NCI-H69 (cell line): ENCODE results near the gene ELMOD1.

ENCODE experiments used
- DNase-seq: peaks from one replicate; lab custom pipeline; 2025; lab: John Stamatoyannopoulos, UW

The ELMOD1 gene

DNA sequence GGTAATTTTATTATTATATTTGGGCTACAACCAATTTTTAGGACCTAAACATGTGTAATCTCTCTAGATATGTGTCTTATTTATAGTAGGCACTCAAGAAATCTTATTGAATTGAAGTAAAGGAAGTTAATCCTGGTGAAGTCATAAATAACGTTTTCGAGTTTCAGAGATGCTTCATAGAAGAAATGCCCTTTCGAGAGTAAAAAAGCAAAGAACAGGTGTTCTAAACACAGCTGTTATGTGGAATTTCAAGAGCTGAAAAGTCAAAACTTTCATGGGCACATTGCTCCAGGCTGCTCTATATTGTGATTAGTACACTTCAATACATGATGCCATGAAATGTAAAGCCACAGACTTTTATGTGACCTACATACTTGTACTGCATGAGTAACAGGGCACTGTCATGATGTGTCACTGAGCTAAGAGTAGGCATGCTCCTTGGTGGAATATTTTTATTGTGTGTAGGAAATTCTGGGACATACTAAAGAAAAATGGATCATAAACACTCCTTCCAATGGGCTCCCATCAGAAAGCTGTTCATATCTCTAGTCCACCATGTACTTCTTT lies 7.2 kb upstream of the ELMOD1 start:
- no peak for DNase-seq

DNA sequence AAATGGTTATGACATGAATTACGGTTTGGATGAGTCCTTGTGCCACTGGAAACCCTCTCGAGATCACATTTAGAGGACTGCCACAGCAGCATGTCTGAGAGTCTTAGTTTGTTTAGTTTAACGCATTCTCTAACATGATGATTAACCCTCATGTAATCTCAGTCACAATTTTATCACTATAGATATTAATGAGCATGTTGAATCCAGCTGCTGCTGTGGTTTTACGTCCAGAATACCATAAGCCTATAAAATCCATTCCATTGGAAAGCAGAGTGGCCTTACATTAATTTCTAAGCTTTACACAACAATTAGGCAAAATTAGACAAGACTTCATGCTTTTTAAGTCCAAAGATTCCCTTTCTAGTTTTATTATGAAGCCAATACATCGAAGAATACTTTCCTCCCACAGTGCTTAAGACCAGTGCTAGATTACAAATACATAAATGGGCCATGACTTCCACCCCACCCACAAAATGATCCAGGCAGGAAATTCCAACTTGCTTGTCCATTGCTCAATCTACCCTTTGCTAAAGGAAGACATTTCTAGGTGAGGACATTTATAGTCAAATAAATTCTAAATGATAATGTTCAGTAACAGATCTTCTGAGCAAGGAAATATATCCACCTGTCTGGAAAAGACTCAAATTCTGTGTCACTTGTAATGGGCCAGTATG lies 3.5 kb upstream of the ELMOD1 start:
- DNase-seq = no peak

DNA sequence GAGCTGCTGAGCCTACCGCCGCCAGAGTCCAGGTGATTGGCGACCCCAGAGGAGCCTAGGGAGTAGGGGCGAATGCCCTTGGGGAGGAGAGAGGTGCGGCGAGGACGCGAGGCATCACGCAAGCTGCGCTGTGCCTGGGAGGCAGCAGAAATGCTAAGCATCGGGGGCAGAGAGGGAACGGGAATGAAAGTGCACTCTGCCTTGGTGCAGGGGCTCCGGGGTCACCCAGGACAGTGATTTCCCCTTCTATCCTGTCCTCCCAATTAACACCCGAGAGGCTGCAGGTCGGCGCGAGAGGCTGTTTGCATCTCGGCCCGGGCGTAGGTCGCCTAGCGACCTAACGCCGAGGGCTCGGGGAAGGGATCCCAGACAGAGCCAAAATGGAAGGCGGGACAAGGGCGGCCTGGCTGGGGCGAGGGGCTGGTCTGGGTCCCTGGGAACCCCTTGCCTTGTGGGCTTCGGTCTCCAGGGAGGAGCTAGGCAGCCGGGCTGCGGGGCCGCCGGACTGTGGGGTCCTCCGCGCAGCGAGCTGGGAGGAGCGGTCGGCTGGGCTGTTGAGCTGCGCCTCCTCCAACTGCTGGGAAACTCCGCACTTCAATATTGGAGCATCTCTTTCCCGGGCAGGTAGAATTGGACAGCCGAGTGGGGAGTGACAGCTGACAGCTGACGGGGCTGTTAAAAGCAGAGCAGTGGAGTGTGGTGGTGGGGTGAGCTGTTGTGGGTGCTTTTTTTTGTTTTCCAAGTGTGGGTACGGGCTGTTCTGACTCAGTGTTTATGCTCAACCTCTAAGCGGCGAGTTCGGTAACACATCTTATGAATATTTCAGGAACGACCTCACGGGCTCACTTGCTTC lies 657 bp downstream of the ELMOD1 start:
- peak; percentile 54 for DNase-seq

DNA sequence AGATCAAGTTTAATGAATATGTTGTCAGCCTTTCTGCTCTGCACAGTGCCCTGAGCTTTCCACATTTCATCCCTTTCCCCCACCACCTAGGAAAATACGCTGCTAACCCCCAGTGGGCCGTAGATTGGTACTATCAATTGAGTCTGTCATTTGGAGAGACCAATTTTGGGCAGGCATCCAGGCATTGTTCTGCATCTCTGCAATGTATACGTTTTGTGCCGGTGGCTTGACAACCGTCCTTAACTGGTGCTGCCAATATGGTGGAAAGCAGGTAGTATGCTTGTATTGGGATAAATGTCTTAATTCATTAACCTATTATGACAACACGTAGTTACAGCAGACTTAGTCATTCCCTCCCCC lies 1.3 kb downstream of the ELMOD1 start:
- peak; percentile 39 for DNase-seq

DNA sequence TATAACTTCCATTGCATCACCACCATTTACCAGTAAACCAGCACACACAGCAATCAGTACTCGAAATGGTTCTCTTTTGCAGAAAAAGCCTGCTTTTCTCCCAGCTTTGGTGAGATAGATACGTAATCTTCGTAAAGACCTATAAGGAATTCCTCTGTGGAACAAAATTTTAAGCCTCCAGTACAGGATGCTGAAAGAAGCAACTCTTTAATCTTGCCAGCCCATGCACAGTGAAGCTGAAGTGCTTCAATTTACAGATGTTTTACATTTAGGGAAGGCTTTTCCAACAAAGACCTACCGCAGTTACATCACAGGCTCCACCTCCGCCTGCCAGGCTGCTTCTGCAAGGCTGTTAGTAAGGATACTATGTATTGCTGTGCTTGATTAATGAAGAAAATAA lies 1.9 kb downstream of the ELMOD1 start:
- DNase-seq = peak; percentile 6

DNA sequence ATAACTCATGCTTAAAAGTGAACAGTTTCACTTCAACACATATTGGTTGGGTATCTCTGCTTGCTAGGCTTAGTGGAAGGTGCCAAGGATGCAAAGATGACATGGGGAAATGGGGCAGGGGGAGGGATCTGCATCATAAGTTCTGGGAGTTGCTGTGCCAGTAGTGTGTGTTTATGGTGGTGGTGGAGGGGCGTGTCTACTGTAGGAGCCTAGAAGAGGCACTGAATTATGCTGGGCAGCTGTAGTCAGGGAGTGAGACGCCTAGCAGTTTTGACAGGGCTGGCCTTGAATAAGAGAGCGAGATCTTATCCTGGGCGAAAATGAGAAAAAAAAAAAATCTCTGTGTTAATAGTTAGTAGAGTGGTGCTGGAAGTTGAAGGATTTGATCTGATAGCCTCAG lies 3.0 kb downstream of the ELMOD1 start:
- peak; percentile 36 for DNase-seq

DNA sequence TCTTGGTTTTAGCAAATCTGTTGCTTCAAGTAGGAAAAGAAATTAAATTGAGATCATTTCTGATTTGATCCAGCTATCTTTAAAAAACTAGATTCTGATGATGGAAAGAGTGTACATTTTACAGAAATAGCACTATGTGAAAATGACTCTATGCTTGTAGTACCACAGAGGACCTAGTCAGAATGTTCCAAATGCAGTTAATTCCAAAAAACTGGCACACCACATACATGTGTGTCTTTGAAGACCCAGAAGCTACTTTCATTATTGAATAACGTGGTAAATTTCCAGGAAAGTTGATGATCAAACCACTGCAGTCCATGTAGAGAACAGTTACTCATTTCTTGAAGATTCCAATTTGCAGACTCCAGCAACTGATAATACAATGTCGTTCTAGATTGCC lies 3.8 kb downstream of the ELMOD1 start:
- no peak for DNase-seq

DNA sequence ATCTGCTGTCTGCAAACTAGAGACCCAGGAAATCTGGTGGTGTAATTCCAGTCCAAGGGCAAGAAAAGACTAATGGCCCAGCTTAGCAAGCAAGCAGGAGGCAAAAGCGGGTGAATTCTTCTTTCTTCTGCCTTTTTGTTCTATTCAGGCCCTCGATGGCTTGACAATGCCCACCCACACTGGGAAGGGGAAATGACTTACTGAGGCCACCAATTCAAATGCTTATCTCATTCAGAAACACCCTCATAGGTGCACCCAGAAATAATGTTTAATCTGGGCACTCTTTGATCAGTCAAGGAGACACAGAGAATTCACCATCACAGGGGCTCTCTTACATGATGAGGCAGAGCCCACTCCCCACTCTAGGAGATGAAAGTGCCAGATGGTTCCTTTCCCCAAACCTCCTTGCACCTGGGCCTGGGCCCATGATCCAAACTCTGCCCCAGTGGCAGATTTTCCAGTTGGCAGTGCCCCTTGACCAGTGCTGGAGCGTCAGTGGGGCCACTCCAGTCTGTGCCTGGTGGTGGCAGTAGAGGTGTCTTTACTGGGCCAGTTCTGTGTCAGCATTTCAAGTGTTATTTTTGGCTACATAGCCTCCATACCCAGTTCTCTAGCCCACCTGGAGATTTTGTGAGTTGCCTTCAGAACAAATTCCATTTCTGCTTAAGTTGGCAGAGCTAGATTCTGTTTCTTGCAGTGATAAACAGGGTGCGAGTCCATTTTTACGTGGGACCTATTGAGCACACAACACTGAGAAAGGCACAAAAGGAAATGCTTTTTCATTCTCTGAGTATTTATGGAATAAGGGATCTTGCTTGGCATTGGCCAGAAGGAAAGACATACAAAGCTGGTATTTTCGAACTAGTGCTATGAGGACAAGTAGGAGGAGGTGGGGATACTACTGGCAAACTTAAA lies 7.5 kb downstream of the ELMOD1 start:
- DNase-seq = peak; percentile 59

DNA sequence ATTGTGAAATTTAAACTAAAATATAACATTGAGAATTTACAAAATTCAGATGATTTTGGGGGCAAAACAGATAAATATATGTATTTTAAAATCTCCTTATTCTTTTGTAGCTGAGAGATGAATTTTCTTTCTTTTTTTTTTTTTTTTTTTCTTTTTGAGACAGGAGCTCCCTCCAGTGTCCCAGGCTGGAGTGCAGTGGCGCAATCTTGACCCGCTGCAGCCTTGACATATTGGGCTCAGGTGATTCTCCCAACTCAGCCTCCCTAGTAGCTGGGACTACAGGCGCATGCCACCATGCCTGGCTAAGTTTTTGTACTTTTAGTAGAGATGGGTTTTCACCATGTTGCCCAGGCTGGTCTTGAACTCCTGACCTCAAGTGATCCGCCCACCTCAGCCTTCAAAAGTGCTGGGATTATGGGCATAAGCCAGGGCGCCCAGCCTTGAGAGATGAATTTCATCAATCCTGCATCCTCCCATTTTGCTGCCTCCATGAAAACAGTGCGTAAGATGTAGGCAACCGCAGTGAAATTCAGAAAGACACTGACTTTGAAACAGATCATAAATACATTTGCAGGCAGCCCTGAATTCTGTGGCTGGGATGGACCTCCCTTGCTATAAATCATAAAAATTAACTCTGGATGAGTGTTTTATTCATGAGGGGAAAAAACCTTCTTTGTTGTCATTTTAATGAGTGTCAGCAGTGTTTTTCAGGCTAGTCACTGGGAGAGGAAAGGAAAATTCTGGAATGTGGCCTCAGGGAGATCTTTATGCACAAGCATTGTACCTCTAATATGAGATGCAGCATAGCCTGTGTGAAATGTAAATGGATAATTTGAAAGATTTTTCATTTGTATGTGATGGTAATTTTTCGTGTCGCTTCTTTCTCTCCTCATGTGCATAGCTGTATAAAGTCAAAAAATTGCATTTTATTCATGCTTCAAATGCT lies 14.4 kb downstream of the ELMOD1 start:
- no peak for DNase-seq

DNA sequence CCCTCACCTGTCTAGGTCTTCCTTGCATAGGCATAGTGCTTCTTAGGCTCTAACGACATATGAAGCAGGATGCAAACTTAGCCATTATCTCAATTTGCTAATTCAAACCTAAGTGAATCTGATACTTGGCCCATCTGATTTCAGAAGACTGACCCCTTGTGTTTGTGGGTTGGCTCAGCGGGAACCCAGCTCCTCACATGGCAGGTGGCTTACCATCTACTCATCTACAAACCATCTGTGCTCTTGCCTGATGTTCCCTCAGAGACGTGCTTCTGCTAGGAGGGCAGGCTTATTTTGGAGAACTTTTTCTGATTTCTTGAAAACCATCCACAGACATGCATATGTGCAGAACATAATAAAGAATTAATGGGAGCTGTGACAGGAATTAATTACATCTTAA lies 15.2 kb downstream of the ELMOD1 start:
- DNase-seq = peak; percentile 34

DNA sequence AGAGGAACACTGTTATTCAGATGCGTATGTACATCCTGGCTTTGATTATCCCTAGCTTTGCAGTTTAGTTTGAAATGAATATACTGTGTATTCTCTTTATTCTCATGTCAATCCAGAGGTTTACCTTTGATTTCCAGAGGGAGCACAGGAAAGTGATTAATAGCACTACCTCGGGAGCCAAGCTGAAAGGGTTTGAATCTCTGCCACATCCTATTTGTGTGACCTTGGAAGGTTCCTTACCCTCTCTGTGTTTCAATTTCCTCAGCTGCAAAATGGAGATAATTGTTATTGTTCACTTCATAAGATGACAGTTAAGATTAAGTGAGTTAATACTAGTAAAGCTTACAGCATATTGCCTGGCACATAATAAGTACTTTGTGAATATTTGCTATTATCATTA lies 17.9 kb downstream of the ELMOD1 start:
- DNase-seq = peak; percentile 17

DNA sequence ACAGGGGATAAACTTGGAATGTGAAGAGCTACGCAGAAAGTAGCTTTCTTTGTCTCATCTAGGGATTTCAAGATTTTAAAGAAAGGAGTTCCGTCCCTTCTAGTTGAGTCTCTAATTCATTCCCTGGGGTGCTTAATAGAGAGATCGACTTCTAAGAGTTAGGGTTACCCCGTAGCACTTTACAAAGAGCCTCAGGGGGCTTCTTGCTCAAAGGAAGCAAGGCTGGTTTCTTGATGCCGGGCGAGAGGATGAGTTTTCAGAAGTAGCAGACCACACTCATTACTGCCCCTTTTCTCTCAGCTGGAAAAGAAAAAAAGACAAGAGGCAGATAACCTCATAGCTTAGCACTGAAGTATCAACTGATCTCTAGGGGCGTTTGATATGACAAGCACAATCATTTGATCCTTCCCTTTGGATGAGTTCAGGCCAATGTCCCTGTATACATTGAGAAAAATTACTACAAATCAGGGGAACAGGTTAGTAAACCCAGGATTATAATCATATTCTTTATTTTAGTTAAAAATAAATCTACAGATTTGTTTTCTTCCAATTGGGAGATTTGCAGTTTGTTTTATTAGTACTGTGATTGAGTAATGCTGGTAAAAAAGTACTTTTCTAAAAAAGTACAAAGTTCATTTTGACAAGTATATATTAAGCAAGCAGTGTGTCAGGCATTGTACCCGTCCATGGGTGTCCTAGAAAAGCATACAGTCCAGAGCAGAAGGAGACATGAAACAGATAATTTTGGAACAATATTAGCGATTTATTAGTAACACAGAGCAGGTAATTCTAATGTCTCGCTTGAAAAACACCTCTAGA lies 18.7 kb downstream of the ELMOD1 start:
- no peak for DNase-seq

DNA sequence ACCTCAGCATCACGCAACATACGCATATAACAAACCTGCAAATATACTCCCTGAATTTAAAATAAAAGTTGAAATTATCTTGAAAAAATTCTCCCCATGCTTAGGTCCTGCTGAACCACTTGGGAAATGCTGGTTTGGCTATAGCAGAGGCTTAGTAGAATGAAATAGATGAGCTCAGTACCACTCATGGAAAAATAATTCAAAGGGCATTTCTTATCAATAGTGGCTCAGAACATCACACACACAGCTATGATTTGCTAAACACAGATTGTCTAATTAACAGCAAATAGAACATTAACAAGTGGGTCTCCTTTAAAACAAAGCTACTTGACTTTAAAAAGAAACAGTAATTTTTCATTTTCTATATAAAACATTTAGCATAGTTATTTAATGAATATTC lies 21.5 kb downstream of the ELMOD1 start:
- no peak for DNase-seq

DNA sequence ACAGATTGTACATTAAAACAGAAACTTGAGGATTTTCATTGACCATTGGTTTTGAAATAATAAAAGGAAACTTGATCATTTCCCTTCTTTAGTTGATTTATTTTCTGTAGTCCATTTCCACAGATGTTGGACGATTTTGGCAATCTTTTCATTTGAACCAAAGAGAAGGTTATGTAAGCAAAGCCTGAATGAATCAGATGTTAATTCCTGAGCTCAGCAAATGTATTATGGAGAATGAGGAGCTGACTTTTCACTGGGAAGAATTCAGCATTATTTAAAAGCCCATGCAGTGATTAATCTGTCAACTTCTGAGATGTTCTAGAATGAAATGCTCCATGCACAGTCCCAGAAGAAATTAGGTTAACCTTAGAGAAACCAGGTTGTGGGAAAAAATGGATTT lies 29.0 kb downstream of the ELMOD1 start:
- no peak for DNase-seq

DNA sequence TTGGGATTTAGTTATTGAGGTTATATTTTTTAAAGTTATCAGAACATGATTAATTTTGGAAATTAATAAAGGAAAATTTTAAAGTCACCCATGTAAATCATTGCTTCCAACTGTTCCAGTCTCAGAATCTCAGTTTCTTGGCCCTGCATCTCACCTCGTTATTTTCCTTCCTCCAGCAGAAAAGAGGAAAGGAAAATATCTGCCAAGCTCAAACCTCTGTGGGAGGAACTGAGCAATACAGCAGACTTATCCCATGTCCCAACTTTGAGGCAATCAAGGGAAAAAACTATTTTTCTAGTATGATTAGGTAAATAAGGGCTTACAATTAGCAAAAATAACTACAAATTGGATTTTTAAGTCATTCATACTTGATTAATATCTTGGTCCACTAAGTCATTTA lies 30.1 kb downstream of the ELMOD1 start:
- no peak for DNase-seq

DNA sequence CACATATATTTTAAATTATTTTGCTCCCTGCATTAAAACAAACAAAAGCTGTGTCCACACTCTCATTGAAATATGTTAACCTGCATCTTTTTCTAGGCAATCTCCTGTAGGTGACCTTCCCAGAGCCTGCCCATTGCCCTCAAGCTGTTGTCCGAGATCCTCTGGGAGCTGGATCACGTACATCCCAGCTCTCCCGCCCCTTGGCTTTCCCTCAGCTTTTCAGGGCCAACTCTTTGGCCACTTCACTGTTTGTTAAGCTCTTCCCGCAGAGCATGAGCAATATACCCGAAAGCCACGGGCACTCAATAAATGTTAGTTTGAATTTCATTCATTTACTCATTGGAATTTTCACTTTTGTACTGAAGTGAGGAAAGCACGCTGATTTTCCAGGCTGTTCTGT lies 32.2 kb downstream of the ELMOD1 start:
- no peak for DNase-seq

DNA sequence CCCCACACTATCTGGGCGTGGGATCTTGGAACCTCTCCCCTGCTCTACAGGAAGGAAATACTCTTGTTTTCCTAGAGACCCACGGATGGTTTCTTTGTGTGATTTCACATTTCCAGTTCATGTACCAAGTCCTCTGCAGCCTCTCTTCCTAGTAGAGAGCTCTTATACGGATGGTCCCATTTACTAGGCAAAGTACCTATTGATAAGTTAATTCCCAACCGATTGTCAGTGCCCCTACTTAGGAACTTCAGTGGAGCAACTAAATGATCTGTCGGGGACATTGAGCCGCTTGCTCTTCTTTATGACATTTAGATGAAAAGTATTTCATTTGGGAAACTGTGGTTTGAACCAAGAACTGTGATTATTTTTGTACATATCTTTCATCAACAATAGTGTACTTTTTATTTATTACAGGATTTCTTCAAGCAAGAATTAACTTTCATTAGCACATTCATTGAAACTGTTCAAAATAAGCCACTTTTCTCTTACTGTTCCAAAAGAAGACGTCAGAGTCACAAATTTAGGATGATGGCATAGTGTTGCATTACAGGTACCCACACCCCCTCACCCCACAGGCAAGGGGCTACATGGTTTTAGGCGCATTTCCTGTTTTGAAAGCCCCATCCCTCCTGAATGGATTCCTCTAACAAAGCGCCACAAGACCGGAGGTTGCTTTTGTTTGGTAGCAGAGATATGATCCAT lies 34.2 kb downstream of the ELMOD1 start:
- no peak for DNase-seq

DNA sequence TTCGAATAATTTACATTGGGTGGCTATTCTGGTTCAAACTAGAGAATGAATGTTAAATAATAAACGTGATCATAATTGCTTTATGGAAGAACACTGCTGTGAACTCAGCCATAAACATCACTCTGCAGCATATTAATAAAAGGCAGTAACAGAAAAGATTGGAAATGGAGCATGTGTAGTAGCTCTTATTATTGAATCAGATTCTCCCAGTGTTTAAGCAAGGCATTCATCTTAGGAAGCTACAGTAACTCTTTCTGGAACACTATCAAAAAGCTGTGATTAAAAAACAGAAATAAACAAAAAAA lies 34.7 kb downstream of the ELMOD1 start:
- DNase-seq = no peak

DNA sequence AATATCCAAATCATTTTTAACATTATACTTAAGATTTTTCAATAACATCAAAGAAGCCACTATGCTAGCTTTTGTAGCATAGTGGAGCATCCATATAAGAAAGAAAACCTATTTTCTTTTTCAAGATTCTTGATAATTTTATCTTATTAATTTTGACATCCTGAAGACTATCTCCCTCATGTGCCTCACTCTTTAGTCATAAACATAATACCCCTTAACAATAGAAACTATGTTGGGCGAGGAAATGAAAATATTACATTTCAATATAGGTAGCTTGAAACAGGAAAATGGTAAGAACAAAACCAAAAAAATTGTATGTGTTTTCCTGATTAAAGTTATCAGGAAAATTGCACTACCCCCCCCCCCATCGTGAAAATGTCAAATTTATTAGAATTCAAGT lies 40.1 kb downstream of the ELMOD1 start:
- DNase-seq = no peak

DNA sequence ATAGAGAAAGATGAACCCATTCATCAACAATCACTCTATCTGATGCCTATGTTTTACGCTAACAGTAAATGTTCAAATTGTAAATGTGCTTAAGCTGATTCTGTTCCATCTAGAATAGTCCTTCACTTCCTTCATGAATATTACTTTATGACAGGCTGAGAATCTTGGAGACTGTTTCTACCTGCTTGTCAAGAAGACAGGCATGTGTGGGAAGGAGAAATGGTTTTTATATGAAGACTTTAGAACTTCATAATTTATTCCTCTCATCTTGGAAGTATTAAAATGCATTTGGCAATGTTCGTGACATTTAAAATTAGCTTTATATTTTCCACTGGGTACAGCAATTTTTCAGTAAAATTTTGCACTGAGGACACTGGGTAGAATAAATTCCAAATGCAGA lies 41.0 kb downstream of the ELMOD1 start:
- no peak for DNase-seq
